Parathyroid adenoma (tissue), 2 donors: ENCODE data around the gene ITCH.
"Not testable (repeated sequence)": the region's sequence is repeated elsewhere in the genome, so short reads cannot be mapped to it uniquely, and the experiment has no call there.

Experiments
- H2AFZ ChIP-seq: fragments of 300-600 bp; sonication (generic); one replicate; pipeline ENCODE4 v1.7.0; 2017; ENCODE audit warnings: antibody characterized with exemption, mild to moderate bottlenecking
- H3K27ac ChIP-seq: fragments of 300-600 bp; sonication (generic); one replicate; pipeline ENCODE4 v1.7.0; 2017
- H3K27me3 ChIP-seq: fragments of 300-600 bp; sonication (generic); one replicate; pipeline ENCODE4 v1.7.0; 2017; ENCODE audit warnings: low read length; ENCODE audit not compliant: control insufficient read depth, insufficient read depth
- H3K36me3 ChIP-seq: fragments of 300-600 bp; sonication (generic); one replicate; pipeline ENCODE4 v1.7.0; 2017; ENCODE audit warnings: low read length; ENCODE audit not compliant: control insufficient read depth, insufficient read depth
- H3K4me1 ChIP-seq: fragments of 300-600 bp; sonication (generic); one replicate; pipeline ENCODE4 v1.7.0; 2017; ENCODE audit warnings: control low read depth
- H3K4me2 ChIP-seq: fragments of 300-600 bp; sonication (generic); one replicate; pipeline ENCODE4 v1.7.0; 2017; ENCODE audit warnings: low read length
- H3K4me3 ChIP-seq: fragments of 300-600 bp; sonication (generic); one replicate; pipeline ENCODE4 v1.7.0; 2017; ENCODE audit warnings: low read depth, low read length
- H3K79me2 ChIP-seq: fragments of 300-600 bp; sonication (generic); one replicate; pipeline ENCODE4 v1.7.0; 2017; ENCODE audit warnings: control low read depth
- H3K9ac ChIP-seq: fragments of 300-600 bp; sonication (generic); one replicate; pipeline ENCODE4 v1.7.0; 2017; ENCODE audit warnings: mild to moderate bottlenecking
- H3K9me3 ChIP-seq: fragments of 300-600 bp; sonication (generic); one replicate; pipeline ENCODE4 v1.7.0; 2017; ENCODE audit warnings: low read length; ENCODE audit not compliant: control insufficient read depth
- TF ChIP-seq, protein P1 (sequence below): fragments of 300-600 bp; sonication (generic); IDR thresholded peaks from one replicate; pipeline ENCODE4 v1.7.0; 2017; ENCODE audit warnings: antibody characterized with exemption, mild to moderate bottlenecking
- donor health status: primary hyperparathyroidism.

Gene ITCH

DNA sequence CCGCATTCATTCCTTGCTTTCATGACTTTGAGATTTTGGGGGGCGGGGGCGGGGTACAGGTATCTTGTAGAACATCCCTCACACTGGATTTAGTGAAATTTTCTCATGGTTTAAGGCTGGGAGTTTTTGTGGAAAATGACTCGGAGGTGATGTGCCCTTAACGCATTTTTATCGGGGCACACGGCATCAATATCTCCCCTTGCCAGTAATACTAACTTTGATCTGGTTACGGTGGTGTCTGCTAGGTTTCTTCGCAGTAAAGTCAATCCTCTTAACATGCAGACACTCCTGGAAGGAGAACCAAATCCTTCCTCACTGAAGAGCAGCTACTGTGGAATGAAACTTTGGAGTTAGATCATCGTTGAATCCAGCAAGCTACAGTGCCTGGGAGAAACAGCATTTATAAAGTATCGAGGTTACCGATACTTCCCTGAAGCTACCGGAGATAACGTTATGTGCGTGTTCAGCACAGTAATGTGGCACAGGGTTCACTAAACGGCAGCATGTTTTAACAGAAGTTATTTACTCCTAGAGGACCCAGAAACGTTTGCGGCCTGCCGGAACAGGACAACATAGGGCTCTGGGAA is 151.9 kb downstream of the ITCH start:
- no peaks in the 10 kb centered on the region for H3K9me3 ChIP-seq
- TF ChIP-seq, protein P1, sequence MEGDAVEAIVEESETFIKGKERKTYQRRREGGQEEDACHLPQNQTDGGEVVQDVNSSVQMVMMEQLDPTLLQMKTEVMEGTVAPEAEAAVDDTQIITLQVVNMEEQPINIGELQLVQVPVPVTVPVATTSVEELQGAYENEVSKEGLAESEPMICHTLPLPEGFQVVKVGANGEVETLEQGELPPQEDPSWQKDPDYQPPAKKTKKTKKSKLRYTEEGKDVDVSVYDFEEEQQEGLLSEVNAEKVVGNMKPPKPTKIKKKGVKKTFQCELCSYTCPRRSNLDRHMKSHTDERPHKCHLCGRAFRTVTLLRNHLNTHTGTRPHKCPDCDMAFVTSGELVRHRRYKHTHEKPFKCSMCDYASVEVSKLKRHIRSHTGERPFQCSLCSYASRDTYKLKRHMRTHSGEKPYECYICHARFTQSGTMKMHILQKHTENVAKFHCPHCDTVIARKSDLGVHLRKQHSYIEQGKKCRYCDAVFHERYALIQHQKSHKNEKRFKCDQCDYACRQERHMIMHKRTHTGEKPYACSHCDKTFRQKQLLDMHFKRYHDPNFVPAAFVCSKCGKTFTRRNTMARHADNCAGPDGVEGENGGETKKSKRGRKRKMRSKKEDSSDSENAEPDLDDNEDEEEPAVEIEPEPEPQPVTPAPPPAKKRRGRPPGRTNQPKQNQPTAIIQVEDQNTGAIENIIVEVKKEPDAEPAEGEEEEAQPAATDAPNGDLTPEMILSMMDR = no peak
- H3K27ac ChIP-seq = peak overlapping the region; percentile 86
- peaks cover 3% of the 10 kb centered on the region for H3K4me1 ChIP-seq
- H3K9ac ChIP-seq = no peak overlapping the region
- H3K4me3 ChIP-seq = peak overlapping the region; percentile 95
- peaks cover 27% of the 10 kb centered on the region for H3K79me2 ChIP-seq
- peak overlapping the region; percentile 90 for H2AFZ ChIP-seq
- peak overlapping the region; percentile 89 for H3K4me2 ChIP-seq
- H3K27me3 ChIP-seq = no peaks in the 10 kb centered on the region
- H3K36me3 ChIP-seq = no peaks in the 10 kb centered on the region

DNA sequence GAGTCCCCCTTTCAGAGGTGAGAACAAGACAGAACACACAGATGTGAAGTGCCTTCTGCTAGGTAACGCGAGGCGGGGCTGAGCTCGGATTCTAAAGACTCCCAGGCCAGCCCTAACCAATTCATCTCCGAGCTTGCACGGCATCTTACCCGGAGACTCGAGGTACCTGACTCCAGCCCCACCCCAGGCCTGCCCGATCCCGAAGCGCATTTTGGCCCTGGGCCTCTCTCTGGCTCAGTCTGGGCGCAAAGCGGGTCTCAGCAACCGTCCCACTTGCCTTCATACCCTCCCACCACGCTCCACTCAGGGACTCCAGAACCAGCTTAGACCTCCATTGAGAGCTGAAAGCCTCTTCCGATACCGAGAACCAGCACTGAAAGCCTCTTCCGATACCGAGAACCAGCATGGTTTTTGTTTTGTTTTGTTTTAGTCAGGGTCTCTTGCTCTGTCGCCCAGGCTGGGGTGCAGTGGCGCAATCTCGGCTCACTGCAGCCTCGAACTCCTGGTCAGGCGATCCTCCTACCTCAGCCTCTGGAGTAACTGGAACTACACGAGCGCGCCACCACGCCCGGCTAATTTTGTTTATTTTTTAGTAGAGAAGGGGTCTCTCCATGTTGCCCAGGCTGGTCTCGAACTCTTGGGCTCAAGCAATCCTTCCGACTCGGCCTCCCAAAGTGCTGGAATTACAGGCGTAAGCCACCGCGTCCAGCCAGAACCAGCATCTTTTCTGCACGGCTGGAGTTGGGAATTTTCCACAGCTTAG is 152.6 kb downstream of the ITCH start:
- Histone ChIP-seq H3K36me3 (no peaks in the 10 kb centered on the region), H3K27ac (peak overlapping the region; percentile 86), H2AFZ (peak overlapping the region; percentile 90), H3K4me3 (peak overlapping the region; percentile 95), H3K9me3 (no peaks in the 10 kb centered on the region), H3K27me3 (no peaks in the 10 kb centered on the region), H3K79me2 (peaks cover 30% of the 10 kb centered on the region), H3K4me2 (peak overlapping the region; percentile 89), H3K4me1 (peaks cover 3% of the 10 kb centered on the region), H3K9ac (no peak overlapping the region)
- TF ChIP-seq, protein P1 = no peak

DNA sequence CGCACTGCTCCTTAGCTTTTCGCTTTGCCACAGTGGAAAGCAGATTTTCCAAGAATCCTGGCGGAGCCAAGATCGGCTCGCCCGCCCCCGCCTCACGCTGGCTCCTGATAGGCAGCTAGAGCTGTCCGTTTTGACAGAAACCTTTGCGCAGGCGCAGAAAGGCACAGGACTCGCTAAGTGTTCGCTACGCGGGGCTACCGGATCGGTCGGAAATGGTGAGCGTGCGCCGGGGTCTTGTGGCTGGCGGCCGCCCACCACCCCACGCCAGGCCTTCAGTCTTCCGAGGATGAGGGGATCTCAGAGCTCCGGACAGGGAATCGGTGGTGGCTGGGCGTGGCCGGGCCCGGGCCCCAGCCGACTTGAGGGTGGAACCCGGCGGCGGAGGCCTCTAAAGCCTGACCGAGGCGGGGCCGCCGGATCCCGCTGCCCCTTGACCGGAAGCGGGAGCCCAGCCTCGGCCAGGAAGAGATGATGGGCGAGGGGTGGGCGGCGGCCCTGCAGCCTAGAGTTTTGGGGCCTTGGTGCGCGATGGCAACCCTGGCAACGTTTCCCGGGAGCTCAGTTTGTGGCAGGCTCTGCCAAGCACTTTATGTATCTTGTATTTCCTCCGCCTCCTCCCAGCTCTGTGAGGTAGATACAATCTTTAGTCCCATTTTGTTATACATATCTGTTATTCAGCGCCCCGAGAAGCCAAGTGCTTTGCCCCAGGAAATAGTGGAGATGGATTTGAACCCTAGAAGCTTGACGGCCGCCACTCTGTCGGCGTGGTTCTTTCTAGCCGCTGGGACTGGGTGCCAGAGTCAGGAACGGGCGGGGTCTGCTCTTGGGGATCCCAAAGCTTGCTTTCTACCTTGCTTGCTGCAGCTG is 153.4 kb downstream of the ITCH start, which contains the start of gene DYNLRB1:
DYNLRB1 (plus strand) TSS at position 176 of the 867 bp plus-strand sequence; CDS start at position 213, 37 bp downstream.
- Histone ChIP-seq H3K27ac (peak within 1 kb of the TSS; percentile 86), H3K4me2 (peak within 1 kb of the TSS; percentile 89), H3K36me3 (no peaks in the 10 kb centered on the region), H2AFZ (peak within 1 kb of the TSS; percentile 90), H3K79me2 (peaks cover 33% of the 10 kb centered on the region), H3K9me3 (no peaks in the 10 kb centered on the region), H3K9ac (peak within 1 kb of the TSS; percentile 39), H3K4me1 (peaks cover 3% of the 10 kb centered on the region), H3K27me3 (no peaks in the 10 kb centered on the region), H3K4me3 (peak within 1 kb of the TSS; percentile 95)
- TF ChIP-seq, protein P1 = no peak

DNA sequence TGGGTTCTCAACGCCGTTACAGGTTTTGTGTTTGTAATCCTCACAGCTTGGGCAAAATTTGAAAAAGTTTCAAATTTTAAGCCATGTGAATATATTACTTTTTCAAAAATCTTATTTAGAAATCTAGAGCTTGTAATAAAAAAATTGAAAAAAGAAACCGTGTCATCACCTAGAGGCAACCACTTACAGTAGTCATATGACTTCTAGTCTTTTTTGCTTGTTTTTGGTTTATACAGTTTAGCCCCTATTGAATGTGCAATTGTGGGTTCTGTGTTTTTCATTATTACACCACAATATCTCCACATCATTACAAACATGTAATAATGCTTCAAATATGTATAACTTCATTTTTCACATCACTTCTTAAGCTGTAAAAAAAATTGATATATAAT is 154.0 kb downstream of the ITCH start:
- Histone ChIP-seq H3K79me2 (peaks cover 39% of the 10 kb centered on the region), H3K9me3 (no peaks in the 10 kb centered on the region), H3K4me1 (peaks cover 3% of the 10 kb centered on the region), H3K27ac (no peak overlapping the region), H2AFZ (no peak overlapping the region), H3K4me3 (peak overlapping the region; percentile 95), H3K36me3 (no peaks in the 10 kb centered on the region), H3K27me3 (no peaks in the 10 kb centered on the region), H3K4me2 (peak overlapping the region; percentile 89), H3K9ac (no peak overlapping the region)
- TF ChIP-seq, protein P1 = no peak

DNA sequence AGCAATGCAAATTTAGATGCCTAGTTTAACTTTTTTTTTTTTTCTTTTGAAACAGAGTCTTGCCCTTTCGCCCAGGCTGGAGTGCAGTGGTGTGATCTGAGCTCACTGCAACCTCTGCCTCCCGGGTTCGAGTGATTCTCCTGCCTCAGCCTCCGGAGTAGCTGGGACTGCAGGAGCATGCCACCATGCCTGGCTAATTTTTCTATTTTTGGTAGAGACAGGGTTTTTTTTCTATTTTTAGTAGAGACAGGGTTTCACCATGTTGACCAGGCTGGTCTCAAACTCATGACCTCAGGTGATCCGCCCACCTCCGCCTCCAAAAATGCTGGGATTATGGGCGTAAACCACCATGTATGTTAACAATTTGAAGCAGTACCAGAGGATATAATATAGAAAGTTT is 155.8 kb downstream of the ITCH start:
- H3K79me2 ChIP-seq = peaks cover 54% of the 10 kb centered on the region
- not testable (repeated sequence) for H3K4me3 ChIP-seq, H3K4me2 ChIP-seq, H3K9ac ChIP-seq, H3K27ac ChIP-seq, H3K36me3 ChIP-seq, H3K9me3 ChIP-seq, H2AFZ ChIP-seq, H3K27me3 ChIP-seq, H3K4me1 ChIP-seq

DNA sequence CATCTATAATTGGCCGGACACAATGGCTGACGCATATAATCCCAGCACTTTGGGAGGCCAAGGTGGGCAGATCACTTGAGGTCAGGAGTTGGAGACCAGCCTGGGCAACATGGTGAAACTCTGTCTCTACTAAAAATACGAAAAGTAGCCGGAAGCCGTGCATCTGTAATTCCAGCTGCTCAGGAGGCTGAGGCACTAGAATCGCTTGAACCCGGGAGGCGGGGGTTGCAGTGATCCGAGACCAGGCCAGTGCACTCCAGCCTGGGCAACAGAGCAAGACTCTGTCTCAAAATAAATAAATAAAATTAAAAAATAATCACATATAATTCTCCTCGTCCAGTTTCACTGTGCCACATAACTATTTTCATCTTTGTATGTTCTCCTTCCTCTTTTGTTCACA is 156.8 kb downstream of the ITCH start:
- H3K27ac ChIP-seq, H3K27me3 ChIP-seq, H3K36me3 ChIP-seq, H2AFZ ChIP-seq, H3K4me2 ChIP-seq, H3K4me1 ChIP-seq, H3K9ac ChIP-seq, H3K4me3 ChIP-seq, H3K9me3 ChIP-seq: not testable (repeated sequence)
- peaks cover 62% of the 10 kb centered on the region for H3K79me2 ChIP-seq
